NCI-H460 (cell line): Measurements from ENCODE around the gene GYS1. TPM values are rescaled to one million over a fixed set of nuclear protein-coding genes. Genes with fewer than 3 reads are reported as not detected.
"Not testable (repeated sequence)": the region's sequence is repeated elsewhere in the genome, so short reads cannot be mapped to it uniquely, and the experiment has no call there.

Experiments used
- DNase-seq: peaks from one replicate; pipeline ENCODE4 v3.0.0-alpha.2; 2016; ENCODE audit warnings: low read depth; ENCODE audit errors: extremely low read depth
- total RNA-seq: library from RNA; depleted of rRNA; stranded (reverse); fragments of >200 nt; shearing (Covaris generic); gene quantifications from 2 replicates; pipeline ENCODE4 v1.2.3, GENCODE V29; 2014

Gene GYS1
- total RNA-seq, 1 experiment from 2014 or later: 19.8 TPM

DNA sequence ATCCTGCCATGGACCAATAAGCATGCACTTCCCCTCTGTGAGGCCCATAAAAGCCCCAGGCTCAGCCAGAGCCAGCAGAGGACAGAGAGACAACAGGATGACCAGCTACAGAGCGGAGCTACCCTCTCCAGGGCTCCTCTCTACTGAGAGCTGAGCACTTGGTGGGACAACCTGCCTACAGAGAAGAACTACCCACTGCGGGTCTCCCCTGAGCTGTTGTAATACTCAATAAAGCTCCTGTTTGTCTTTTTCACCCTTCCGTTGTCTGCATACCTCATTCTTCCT, 45.9 kb downstream of the GYS1 start:
- no peak for DNase-seq

DNA sequence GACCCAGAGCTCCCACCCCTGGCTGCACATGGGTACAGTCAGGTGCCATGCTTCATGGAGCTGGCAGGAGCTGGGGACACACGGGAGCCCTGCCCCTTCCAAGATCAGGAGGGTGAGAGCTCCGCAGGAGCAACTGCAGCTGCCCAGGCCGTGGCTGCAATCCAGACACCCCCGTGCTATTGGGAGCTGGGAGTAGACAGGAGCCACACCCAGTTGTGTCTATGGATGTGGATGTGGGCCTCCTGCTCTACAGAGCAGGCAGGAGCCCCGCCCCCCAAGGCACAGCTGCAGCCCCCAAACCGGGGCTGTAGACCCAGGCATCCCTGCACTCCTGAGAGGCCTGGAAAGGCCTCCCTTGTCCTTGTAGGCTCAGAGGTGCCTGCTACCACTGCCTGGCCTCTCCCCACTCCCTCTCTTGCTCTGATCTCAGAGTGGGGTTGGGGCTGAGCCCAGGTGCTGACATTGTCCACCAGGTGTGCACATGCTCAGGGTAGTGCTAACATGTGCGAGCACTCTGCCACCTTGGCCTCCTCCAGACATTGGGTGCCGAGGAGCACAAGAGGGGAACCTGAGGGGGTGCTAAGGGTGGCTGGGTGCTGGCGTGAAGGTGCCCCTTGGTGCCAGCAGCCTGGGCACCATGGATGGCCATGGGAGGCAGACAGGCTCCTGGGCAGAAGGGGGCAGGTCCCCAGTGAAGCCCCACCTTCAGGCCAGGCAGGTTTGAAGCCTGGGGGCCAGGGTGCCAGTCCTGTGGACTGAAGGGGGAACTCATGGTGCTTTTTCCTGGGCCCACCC, 46.4 kb downstream of the GYS1 start:
- DNase-seq: no peak

GRCh38 chr19:48945817-48946216, 47.3 kb downstream of the GYS1 start:
- no peak for DNase-seq

GRCh38 chr19:48945415-48945814, 47.7 kb downstream of the GYS1 start:
- DNase-seq: no peak

DNA sequence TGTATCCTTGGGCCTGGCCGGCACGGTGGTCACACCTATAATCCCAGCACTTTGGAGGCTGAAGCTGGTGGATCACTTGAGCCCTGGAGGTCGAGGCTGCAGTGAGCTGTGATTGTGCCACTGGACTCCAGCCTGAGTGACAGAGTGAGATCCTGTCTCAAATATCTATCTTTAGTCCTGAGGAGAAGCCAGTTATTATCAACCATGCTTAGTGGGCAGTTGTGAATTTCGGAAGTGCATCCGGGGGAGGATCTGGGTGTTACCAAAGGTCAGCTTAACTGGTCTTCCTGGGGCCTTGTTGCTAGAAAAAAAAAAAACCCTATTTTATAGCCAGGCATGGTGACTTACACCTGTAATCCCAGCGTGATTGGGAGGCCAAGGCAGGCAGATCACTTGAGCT, 50.0 kb downstream of the GYS1 start:
- no peak for DNase-seq

GRCh38 chr19:48940902-48941301, 52.2 kb downstream of the GYS1 start:
- DNase-seq: no peak

GRCh38 chr19:48938256-48938655, 54.9 kb downstream of the GYS1 start:
- DNase-seq: no peak

DNA sequence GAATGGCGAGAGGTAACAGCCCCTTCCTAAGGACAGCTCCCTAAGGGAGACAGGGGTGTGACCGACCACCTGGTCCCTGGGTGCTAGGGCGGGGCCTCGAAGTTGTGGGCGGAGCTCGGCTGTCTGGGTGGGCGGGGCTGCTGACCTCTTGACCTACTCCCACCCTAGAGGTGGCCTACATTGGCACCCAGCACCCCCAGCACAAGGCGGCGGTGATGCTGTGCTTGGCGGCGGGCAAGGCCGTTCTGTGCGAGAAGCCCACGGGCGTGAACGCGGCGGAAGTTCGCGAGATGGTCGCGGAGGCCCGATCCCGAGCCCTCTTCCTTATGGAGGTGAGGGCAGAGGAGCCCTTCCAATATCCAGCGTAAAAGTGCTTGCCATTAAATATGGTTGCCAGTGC, 57.2 kb downstream of the GYS1 start:
- DNase-seq: no peak

DNA sequence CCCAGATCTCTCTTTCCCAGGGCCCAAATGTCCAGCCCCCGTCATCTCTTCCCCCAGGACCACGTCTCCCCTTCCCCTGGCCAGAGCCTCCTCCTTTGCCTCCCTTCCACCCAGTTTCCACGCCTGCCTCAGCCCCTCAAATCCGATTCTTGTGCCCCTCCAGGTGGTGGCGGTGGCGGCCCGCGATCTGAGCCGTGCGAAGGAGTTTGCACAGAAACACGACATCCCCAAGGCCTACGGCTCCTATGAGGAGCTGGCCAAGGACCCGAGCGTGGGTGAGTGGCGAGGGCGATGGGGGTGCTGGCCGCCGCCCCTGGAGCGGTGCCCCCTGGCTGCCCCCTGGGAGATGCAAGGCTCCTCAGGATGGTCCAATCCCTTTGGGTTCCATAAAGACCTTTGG, 58.3 kb downstream of the GYS1 start:
- no peak for DNase-seq

DNA sequence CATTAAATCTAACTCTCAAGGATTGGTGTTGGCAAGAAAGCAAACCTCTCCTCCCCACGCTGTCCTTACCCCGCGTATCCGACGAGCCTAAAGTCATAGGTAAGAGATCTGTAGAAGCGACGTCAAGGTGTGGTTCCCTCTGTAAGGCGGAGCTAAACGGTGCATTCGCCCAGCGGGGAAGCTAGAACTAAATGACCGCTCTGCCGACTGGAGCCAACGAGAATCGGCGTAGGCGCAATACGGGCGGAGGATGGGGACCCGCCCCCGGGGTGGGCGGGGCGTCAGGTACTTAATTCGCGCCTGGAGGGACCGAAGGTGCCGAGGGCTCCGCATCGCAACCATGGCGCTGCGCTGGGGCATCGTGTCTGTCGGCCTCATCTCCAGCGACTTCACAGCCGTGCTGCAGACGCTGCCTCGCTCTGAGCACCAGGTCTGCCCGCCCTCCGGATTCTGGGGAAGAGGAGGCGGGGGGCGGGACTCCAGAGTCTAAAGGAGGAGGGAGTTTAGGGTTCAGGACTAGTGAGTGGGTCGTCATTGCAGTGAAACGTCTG, 59.7 kb downstream of the GYS1 start, which contains the start of gene DHDH:
TSS of gene DHDH (plus strand) at position 318 of the 551 bp plus-strand sequence. CDS start at position 341, 23 bp downstream.
- peak; percentile 41 for DNase-seq

- DNase-seq: no peak
Observed at GRCh38 chr19:48928164-48929025, 64.7 kb downstream of the GYS1 start.

GRCh38 chr19:48927692-48928091, 65.4 kb downstream of the GYS1 start:
- not testable (repeated sequence) for DNase-seq

DNA sequence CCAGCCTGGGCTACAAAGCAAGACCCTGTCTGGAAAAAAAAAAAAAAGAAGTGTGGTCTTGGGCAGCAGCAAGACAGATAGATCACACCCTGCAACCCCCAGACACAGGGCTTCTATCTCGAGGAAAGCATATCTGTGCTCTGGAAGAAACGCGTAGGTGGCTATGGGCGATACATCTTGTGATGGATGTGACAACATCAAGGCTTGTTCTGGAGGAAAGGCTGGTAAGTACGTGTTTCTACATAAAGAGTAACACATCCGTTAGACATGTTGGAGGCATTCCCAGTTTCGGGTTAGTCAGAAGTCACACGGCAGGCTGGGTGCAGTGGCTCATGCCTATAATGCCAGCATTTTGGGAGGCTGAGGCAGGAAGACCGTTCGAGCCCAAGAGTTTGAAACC, 66.2 kb downstream of the GYS1 start:
- DNase-seq: no peak

DNA sequence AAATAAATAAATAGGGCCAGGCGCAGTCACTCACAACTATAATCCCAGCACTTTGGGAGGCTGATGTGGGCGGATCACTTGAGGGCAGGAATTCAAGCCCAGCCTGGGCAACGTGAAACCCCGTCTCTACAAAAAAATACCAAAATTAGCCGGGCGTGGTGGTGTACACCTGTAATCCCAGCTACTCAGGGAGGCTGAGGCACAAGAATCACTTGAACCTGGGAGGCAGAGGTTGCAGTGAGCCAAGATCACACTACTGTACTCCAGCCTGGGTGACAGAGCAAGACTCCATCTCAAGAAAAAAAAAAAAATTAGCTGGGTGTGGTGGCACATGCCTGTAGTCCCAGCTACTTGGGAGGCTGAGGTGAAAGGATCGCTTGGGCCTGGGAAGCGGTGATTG, 67.2 kb downstream of the GYS1 start:
- DNase-seq: not testable (repeated sequence)

DNA sequence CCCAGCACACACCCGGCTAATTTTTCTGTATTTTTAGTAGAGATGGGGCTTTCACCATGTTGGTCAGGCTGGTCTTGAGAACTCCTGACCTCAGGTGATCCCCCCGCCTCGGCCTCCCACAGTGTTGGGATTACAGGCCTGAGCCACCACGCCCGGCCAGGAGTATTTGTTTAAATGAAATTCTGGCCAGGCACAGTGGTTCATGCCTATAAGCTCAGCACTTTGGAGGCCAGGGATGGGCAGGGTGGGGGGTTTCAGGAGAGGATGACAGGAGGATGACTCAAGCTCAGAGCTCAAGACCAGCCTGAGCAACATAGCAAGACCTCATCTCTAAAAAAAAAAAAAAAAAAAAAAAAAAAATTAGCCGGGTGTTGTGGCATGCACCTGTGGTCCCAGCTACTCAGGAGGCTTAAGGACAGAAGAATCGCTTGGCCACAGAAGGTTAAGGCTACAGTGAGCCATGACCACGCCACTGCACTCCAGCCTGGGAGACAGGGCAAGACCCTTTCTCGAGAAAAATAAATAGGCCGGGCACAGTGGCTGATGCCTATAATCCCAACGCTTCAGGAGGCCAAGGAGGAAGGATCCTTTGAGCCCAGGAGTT, 67.8 kb downstream of the GYS1 start:
- no peak for DNase-seq

- DNase-seq: no peak
Observed at GRCh38 chr19:48922548-48923490, 70.3 kb downstream of the GYS1 start.

- DNase-seq: no peak
Observed at GRCh38 chr19:48921721-48922500, 71.2 kb downstream of the GYS1 start.

DNA sequence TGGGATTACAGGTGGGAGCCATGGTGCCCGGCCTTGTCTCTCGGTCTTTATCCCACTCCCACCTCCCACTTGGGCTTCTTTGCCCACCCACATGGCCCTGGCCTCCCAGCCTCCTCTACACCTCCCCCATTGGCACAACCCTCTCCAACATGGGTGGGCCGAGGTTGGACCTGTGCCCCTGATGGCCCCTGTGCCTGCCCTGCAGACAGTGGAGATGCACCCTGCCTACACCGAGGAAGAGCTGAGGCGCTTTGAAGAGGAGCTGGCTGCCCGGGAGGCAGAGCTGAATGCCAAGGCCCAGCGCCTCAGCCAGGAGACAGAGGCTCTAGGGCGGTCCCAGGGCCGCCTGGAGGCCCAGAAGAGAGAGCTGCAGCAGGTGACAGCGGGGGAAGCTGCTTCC, 72.2 kb downstream of the GYS1 start:
- no peak for DNase-seq

GRCh38 chr19:48919271-48919670, 73.8 kb downstream of the GYS1 start:
- DNase-seq: not testable (repeated sequence)
